ENCODE results near the gene WNT9B. TPM values are rescaled to one million over a fixed set of nuclear protein-coding genes. Genes with fewer than 3 reads are reported as not detected.

WNT9B gene
- total RNA-seq, 1 experiment from 2014 or later: not detected

DNA sequence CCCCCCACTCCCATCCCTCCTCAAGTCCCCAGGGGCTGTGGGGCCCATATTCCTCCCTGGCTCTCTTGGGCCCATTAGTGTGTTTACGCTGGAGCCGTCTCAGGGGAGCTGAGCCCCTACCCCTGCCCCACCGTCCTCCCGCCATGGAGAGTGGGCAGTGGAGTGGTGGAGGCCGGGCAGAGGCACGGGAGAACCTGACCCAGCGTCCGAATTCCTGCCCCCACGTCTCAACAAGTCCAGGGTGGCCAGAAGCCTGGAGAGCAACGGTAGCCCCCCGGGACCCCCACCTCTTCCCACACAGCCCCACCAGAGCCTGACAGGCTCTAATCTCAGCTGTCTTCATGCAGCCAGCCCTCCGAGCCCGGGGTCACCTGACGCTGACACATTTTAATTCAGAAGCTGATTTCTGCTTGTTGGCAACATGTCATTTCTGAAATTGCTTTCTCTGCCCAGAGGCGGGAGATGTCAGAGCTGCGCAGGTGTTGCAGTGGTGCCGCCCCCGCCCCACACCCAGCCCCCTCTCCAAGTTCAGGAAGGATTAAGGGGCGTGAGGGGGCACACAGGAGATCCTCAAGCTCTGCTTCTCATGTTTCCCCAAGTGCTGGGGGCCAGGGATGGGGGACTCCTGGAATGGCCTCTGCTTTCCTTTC, 32.6 kb downstream of the WNT9B start:
- Histone ChIP-seq H3K9ac (ENCODE audit: low read length) (no peak overlapping the region), H3K4me1 (ENCODE audit: insufficient read depth, low read length) (no peaks in the 10 kb centered on the region), H3K4me2 (ENCODE audit: low read length) (no peak overlapping the region), H3K79me2 (ENCODE audit: low read length) (no peaks in the 10 kb centered on the region), H3K4me3 (ENCODE audit: low read length) (no peak overlapping the region), H3K9me3 (ENCODE audit: low read length) (no peaks in the 10 kb centered on the region), H3K9me2 (replicated peaks; ENCODE audit: low read length) (no peaks in the 10 kb centered on the region), H4K20me1 (ENCODE audit: low read length) (no peaks in the 10 kb centered on the region), H3K27me3 (ENCODE audit: low read length) (peaks cover 35% of the 10 kb centered on the region), H3F3A (ENCODE audit: low read length, unreplicated experiment) (no peaks in the 10 kb centered on the region), H3K27ac (ENCODE audit: low read length) (no peak overlapping the region), H3K36me3 (ENCODE audit: low read depth, low read length) (no peaks in the 10 kb centered on the region), H2AFZ (ENCODE audit: low read length) (no peak overlapping the region)
- DNase-seq (no peak), ATAC-seq (no peak)
- BruUV-seq (replicated peaks): no TSS peak
- CTCF ChIA-PET: no interaction called here
- intact Hi-C loops (cut with micrococcal nuclease): no loop called here
- TF ChIP-seq EZH2 (IDR thresholded peaks at IDR 0.05; ENCODE audit: low read length, unreplicated experiment): no peak
- TF ChIP-seq, protein P1, sequence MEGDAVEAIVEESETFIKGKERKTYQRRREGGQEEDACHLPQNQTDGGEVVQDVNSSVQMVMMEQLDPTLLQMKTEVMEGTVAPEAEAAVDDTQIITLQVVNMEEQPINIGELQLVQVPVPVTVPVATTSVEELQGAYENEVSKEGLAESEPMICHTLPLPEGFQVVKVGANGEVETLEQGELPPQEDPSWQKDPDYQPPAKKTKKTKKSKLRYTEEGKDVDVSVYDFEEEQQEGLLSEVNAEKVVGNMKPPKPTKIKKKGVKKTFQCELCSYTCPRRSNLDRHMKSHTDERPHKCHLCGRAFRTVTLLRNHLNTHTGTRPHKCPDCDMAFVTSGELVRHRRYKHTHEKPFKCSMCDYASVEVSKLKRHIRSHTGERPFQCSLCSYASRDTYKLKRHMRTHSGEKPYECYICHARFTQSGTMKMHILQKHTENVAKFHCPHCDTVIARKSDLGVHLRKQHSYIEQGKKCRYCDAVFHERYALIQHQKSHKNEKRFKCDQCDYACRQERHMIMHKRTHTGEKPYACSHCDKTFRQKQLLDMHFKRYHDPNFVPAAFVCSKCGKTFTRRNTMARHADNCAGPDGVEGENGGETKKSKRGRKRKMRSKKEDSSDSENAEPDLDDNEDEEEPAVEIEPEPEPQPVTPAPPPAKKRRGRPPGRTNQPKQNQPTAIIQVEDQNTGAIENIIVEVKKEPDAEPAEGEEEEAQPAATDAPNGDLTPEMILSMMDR (conservative IDR thresholded peaks at IDR 0.05; ENCODE audit: low read depth, low read length): no peak
- no peak for TF ChIP-seq EZH2phosphoT487 (IDR thresholded peaks at IDR 0.05; ENCODE audit: borderline replicate concordance, low read length)
- POLR2A ChIA-PET (ENCODE audit: unreplicated experiment): no interaction called here

DNA sequence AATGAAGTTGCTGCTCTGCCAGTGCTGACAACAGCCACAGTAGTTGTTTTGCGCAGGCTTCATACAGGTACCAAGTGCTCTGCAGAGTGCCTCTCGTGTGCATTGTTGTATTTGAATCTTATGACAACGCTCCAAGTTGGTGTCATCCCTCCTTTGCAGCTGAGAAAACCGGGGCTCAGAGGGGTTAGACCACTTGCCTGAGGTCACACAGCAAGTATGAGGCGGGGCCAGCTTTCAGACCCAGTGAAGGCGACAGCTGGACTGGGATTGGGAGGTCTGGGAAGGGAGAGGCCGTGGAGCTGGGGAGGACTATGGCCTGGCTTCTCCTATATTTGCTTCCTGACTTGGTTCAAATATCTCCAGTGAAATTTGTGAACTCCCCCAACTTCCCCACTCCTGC, 33.2 kb downstream of the WNT9B start:
- Histone ChIP-seq H2AFZ (ENCODE audit: low read length) (no peak overlapping the region), H3K4me2 (ENCODE audit: low read length) (no peak overlapping the region), H3F3A (ENCODE audit: low read length, unreplicated experiment) (no peaks in the 10 kb centered on the region), H4K20me1 (ENCODE audit: low read length) (no peaks in the 10 kb centered on the region), H3K36me3 (ENCODE audit: low read depth, low read length) (no peaks in the 10 kb centered on the region), H3K9me2 (replicated peaks; ENCODE audit: low read length) (no peaks in the 10 kb centered on the region), H3K4me3 (ENCODE audit: low read length) (no peak overlapping the region), H3K4me1 (ENCODE audit: insufficient read depth, low read length) (no peaks in the 10 kb centered on the region), H3K27ac (ENCODE audit: low read length) (no peak overlapping the region), H3K27me3 (ENCODE audit: low read length) (peaks cover 39% of the 10 kb centered on the region), H3K79me2 (ENCODE audit: low read length) (no peaks in the 10 kb centered on the region), H3K9me3 (ENCODE audit: low read length) (no peaks in the 10 kb centered on the region), H3K9ac (ENCODE audit: low read length) (no peak overlapping the region)
- POLR2A ChIA-PET (ENCODE audit: unreplicated experiment): no interaction called here
- ATAC-seq (no peak), DNase-seq (no peak)
- intact Hi-C loops (cut with micrococcal nuclease): no loop called here
- no TSS peak for BruUV-seq (replicated peaks)
- CTCF ChIA-PET: no interaction called here
- TF ChIP-seq EZH2 (IDR thresholded peaks at IDR 0.05; ENCODE audit: low read length, unreplicated experiment) (no peak), EZH2phosphoT487 (IDR thresholded peaks at IDR 0.05; ENCODE audit: borderline replicate concordance, low read length) (no peak)
- TF ChIP-seq, protein P1 (conservative IDR thresholded peaks at IDR 0.05; ENCODE audit: low read depth, low read length): no peak

DNA sequence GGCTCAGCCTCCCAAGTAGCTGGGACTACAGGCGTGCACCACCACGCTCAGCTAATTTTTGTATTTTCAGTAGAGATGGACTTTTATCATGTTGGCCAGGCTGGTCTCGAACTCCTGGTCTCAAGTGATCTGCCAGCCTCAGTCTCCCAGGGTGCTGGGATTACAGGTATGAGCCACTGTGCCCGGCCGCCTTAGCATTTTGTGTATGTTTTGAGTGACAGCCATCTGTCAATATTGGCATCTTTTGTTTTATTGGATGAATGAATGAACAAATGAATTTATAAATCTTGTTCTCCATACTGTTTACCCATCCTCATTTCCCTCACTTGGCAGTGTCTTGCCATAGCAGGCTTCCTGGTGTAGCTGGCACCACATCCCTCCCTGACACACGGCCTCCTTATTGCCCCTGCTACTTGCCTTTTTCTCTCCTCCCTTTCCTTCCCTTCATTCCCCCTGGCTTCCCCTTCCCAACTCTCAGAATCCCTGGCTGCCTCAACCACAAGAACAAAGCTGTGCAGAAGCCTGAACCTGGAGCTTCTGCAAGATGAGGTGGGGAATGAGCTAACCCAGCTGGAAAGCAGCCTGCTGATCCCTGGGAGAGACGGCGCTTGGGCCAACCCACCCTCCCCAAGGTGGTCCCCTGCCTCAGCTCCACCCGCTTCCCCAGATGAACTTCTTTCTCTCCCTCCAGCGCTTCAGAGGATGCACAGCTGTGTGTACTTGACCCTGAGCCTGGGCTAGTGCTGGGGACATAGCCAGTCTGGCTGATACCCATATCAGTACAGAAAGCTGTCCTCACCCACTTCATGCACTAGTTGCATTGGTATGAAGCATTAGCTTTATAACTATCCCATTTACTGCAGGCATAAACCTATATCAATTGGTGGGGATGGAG, 34.3 kb downstream of the WNT9B start:
- H3K9me3 ChIP-seq (ENCODE audit: low read length): no peaks in the 10 kb centered on the region
- H3K4me1 ChIP-seq (ENCODE audit: insufficient read depth, low read length): no peaks in the 10 kb centered on the region
- no peak for DNase-seq
- ATAC-seq: no peak
- H3K4me3 ChIP-seq (ENCODE audit: low read length): no peak overlapping the region
- no peak overlapping the region for H3K27ac ChIP-seq (ENCODE audit: low read length)
- H3K9me2 ChIP-seq (replicated peaks; ENCODE audit: low read length): no peaks in the 10 kb centered on the region
- H3K36me3 ChIP-seq (ENCODE audit: low read depth, low read length): no peaks in the 10 kb centered on the region
- no peak overlapping the region for H2AFZ ChIP-seq (ENCODE audit: low read length)
- BruUV-seq (replicated peaks): no TSS peak
- ChIA-PET CTCF (no interaction called here), POLR2A (ENCODE audit: unreplicated experiment) (no interaction called here)
- H3K79me2 ChIP-seq (ENCODE audit: low read length): no peaks in the 10 kb centered on the region
- no peak overlapping the region for H3K4me2 ChIP-seq (ENCODE audit: low read length)
- peaks cover 50% of the 10 kb centered on the region for H3K27me3 ChIP-seq (ENCODE audit: low read length)
- H3K9ac ChIP-seq (ENCODE audit: low read length): no peak overlapping the region
- TF ChIP-seq, protein P1 (conservative IDR thresholded peaks at IDR 0.05; ENCODE audit: low read depth, low read length): no peak
- TF ChIP-seq EZH2 (IDR thresholded peaks at IDR 0.05; ENCODE audit: low read length, unreplicated experiment) (no peak), EZH2phosphoT487 (IDR thresholded peaks at IDR 0.05; ENCODE audit: borderline replicate concordance, low read length) (no peak)
- H4K20me1 ChIP-seq (ENCODE audit: low read length): no peaks in the 10 kb centered on the region
- H3F3A ChIP-seq (ENCODE audit: low read length, unreplicated experiment): no peaks in the 10 kb centered on the region
- intact Hi-C loops (cut with micrococcal nuclease): no loop called here
